Skin epidermis (tissue), 12 donors: ENCODE measurements around the gene SLC38A2.
"Not testable (repeated sequence)": the region's sequence is repeated elsewhere in the genome, so short reads cannot be mapped to it uniquely, and the experiment has no call there.

Experiments
- H3K27ac ChIP-seq, 21 experiments: fragments of 200-600 bp; sonication (generic) in 11 of 21; one replicate each; pipeline ENCODE4 v1.5.0; 2020; ENCODE audit warnings: mild to moderate bottlenecking in 3 of 21, inconsistent platforms in 2 of 21, moderate library complexity in 2 of 21
- H3K4me3 ChIP-seq, 7 experiments: fragments of 200-600 bp; sonication (generic) in 2 of 7; one replicate each; pipeline ENCODE4 v1.5.0; 2020; ENCODE audit warnings: inconsistent platforms in 2 of 7, mild to moderate bottlenecking in 2 of 7, moderate library complexity in 1 of 7

Gene SLC38A2

GRCh38 chr12:46351138-46351537 is 21.4 kb downstream of the SLC38A2 start:
- no peak overlapping the region for H3K4me3 ChIP-seq
- no peak overlapping the region for H3K27ac ChIP-seq

- Histone ChIP-seq H3K4me3 (no peak overlapping the region), H3K27ac (no peak overlapping the region)
These were observed 23.3 kb downstream of the SLC38A2 start for GRCh38 chr12:46349253-46349652.

- H3K27ac ChIP-seq, result no peak overlapping the region
- no peak overlapping the region for H3K4me3 ChIP-seq
These were observed 29.3 kb downstream of the SLC38A2 start for GRCh38 chr12:46343118-46343852.

GRCh38 chr12:46342562-46343033 is 30.0 kb downstream of the SLC38A2 start:
- H3K4me3 ChIP-seq, result no peak overlapping the region
- H3K27ac ChIP-seq, result no peak overlapping the region

GRCh38 chr12:46339051-46339450 is 33.5 kb downstream of the SLC38A2 start:
- no peak overlapping the region for H3K27ac ChIP-seq
- H3K4me3 ChIP-seq, result no peak overlapping the region

GRCh38 chr12:46332260-46332659 is 40.3 kb downstream of the SLC38A2 start:
- Histone ChIP-seq H3K27ac (no peak overlapping the region), H3K4me3 (no peak overlapping the region)

- H3K4me3 ChIP-seq, H3K27ac ChIP-seq: not testable (repeated sequence)
These were observed 47.5 kb downstream of the SLC38A2 start for GRCh38 chr12:46325075-46325474.

GRCh38 chr12:46320731-46321130 is 51.8 kb downstream of the SLC38A2 start:
- H3K4me3 ChIP-seq, result no peak overlapping the region
- no peak overlapping the region for H3K27ac ChIP-seq

- Histone ChIP-seq H3K4me3 (no peak overlapping the region), H3K27ac (no peak overlapping the region)
These were observed 54.5 kb downstream of the SLC38A2 start for GRCh38 chr12:46318037-46318436.
